HG03439 (cell line): Measurements from ENCODE around the gene NPAT.
"Not testable (repeated sequence)": the region's sequence is repeated elsewhere in the genome, so short reads cannot be mapped to it uniquely, and the experiment has no call there.

Experiments used
- ATAC-seq: cut with Tn5 transposase; IDR thresholded peaks from one replicate; pipeline ENCODE4 v1.9.1; 2021; ENCODE audit warnings: mild to moderate bottlenecking, moderate library complexity; ENCODE audit not compliant: unreplicated experiment

The NPAT gene

DNA sequence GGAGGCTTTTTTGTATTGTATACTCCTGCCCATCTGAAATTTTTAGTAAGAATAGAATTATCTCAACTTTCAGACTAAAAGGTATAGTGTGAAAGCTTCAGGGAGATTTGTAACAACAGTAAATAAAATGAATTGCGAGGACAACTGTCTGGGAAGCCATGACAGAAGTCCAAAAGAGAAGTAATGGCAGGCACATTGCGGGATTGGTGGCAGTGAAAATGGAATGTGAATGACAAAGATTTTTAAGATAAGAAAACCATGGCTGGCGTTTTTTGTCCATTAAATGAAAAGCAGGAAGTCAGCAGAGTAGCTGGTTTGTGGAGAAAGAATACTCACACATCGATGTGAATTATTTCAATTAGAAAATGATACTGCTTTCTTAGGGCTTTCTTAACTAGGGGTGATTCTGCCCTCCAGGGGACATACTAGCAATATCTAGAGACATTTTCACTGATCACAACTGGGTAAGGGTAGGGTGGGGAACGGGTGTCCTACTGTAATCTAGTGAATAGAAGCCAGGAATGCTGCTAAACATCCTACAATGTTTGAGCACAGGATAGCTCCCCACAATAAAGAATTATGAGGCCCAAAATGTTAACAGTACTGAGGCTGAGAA is 1.6 kb downstream of the NPAT start:
- ATAC-seq: no peak

DNA sequence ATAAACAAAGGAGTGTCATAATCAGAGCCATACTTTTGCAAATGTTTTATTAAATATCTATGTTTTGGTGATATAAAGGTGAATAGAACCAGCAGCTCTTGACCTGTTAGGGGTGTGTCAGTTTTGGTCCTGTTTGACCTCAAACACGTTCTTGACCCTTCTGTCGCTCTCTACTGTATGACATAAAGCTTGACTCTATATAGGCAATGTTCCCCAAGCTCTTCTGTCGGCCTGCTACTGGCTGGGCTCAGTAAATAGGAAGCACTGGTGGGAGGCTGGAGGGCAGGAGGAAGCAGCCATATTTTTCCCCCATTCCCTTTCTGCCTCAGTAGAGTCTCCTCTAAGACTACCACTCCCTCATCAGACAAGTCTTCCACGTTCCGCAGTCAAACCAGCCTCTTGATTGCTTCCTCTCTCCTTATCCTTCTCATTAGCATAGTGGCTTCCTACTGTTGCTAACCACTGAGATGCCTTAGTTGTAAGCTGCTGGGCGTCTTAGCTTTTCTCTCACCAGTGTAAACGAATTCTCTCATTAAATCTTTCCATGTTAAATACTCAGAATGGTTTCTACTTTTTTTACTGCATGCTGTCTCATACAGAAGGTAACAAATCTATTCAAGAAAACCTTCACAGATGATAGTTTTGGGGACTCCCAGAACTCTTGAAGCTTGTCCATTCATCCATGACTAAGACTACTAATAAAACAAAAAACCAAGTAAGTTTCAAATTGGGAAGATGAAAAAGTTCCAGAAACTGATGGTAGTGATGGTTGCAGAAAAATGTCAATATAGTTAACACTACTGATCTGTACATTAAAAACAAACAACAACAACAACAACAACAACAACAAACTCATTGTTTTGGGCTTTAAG is 3.3 kb downstream of the NPAT start:
- no peak for ATAC-seq

DNA sequence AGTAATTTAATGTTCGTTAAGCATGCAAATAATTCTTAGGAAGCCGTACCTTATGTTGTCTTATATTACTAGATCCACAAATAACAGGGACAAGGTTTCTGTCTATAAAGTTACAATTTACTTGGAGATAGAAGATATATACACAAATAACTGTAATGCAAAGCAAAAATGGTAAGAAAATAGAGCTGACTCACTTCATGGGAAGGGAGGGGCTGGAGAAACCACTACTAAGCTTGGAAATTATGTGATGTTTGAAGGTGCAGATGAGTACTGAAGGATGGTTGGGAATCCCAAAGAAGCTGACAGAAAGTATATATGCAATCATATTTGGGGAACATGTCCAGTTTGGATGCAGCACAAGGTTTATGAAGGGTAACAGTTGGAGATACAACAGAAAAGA is 4.0 kb downstream of the NPAT start:
- no peak for ATAC-seq

DNA sequence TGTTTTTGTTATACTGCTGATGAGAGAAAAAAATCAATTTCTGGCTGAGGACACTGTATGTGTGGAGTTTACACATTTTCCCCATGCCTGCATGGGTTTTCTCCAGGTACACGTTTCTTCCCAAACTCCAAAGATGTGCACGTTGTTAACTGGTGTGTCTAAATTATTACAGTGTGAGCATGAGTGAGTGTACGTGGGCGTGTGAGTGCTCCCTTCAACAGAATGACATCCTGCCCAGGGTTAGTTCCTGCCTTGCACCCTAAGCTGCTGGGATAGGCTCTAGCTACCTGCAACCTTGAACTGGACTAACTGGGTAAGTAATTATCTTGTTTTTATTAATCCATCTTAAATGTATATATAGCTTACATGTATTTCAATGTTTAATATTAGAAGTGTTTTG is 5.5 kb downstream of the NPAT start:
- ATAC-seq: no peak

DNA sequence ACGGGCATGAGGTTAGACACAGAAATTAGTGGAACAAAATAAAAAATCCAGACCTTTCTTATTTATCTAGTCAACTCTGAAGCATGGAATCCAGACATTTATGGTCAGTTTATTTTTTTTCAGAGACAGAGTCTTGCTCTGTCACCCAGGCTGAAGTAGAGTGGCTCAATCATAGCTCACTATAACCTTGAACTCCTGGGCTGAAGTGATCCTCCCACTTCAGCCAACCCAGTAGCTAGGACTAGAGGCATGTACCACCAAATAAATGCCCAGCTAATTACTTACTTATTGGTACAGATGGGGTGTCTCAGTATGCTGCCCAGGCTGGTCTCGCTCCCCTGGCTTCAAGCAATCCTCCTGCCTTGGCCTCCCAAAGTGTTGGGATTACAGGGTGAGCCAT is 8.7 kb downstream of the NPAT start:
- ATAC-seq: no peak

DNA sequence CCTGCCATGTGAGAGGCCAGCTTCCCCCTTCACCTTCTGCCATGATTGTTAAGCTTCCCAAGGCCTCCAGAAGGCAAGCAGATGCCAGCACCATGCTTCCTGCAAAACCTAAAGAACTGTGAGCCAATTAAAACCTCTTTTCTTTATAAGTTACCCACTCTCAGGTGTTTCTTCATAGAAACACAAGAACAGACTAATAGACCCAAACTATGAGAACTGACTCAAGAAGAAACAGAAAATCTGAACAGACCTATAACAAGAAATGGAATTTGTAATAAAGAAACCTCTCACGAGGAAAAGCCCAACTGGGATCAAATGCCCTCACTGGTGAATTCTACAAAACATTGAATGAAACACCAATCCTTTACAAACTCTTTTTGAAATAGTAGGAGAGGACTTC is 12.0 kb downstream of the NPAT start:
- no peak for ATAC-seq

DNA sequence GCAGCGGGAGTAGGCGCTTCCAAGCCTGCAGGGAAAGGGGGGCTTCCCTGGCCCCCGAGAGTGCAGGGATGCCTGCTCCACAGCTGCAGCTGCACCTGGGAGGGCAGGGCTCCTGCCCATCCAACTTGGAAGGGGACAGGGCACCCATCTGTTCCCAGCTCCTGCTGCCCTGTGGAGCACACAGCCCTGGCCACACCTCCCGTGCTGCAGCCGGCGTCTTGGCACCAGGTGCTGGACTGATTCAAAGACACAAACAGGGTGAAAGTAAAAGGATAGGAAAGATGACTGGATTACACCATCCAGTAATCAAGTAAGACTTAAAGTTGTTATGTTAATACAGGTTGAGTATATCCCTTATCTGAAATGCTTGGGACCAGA is 14.8 kb downstream of the NPAT start:
- ATAC-seq: no peak

DNA sequence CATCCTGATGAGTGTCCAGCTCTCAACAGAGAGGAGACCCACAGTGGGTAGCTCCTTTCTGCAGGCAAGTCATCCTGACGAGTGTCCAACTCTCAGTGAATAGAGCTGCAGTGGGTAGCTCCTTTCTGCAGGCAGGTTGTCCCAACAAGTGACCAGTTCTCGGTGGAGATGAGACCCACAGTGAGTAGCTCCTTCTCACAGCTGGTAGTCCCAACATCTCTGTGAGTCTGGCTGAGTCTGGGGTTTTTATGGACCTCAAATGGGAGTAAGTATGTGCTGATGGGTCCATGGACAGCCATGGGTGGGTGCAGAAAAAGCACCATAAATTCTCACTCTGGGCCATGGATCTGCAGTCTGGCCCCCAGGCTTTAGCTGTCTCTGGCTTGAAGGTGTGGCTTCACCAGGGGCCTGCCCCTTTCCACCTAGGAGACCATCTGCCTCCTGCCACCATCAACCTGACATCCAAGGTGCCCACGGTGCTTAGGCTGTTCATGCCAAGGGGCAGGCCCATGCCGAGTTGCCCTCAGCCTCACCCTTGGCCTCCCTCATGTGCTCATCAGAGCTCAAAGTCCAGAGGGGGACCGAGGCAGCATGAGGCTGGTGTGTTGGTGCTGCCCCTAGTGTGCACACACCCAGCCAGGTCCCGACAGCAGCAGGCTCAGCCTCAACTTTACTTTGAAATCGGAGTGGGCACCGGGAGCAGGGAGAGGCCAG is 15.3 kb downstream of the NPAT start:
- no peak for ATAC-seq

DNA sequence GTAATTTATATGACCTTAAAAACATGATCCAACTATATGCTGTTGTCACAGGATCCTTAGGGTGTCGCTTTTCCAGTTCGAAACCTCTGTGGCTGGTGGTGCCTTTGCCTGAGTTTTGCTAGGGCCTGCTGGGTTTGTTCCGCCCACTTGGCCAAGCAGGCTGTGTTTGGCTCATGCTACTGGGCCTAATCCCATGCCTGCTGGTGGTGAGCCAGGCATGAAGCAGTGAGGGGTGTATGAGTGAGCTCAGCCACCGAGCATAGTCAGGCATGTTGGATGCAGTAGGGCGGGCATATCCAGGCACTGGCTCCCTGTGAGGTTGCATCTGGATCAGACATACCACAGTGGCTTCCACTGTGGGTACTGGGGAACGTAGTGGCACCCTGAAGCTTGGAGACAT is 16.3 kb downstream of the NPAT start:
- ATAC-seq: no peak

DNA sequence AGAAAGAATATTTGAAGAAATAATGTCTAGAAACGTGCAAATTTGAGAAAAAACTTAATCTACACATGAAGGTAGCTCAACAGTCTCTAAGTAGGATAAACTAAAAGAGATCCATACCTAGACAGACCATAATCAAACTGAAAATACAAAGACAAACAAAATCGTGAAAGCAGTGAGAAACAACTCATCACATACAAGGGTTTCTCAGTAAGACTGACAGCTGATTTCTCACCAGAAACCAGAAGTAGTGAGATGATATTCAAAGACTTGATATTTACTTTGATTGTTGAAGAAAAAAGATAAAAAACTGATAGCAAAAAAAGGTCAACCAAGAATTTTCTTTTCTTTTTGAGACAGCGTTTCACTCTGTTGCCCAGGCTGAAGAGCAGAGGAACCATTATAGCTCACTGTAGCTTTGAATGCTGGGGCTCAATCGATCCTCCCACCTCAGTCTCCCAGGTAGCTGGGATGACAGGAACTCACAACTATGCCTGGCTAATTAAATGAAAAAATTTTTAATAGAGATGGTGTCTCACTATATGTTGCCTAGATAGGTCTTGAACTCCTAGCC is 17.4 kb downstream of the NPAT start:
- ATAC-seq: no peak

DNA sequence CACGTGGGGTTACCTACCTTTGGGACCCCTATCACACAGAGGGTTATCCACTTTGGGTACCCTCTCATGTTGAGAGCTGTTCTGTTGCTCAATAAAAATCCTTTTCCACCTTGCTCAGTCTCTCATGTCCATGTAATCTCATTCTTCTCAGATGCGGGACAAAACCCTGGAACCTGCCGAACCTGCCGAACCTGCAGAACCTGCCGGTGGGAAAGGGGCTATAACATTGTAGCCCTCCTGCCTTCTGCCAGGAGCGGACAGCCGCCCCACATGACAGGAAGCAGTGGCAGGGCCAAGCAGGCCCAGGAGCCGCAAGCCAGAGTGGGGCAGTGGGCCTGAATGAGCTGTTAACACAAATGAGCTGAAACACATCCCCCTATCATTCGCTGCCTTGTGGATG is 18.1 kb downstream of the NPAT start:
- ATAC-seq: no peak

DNA sequence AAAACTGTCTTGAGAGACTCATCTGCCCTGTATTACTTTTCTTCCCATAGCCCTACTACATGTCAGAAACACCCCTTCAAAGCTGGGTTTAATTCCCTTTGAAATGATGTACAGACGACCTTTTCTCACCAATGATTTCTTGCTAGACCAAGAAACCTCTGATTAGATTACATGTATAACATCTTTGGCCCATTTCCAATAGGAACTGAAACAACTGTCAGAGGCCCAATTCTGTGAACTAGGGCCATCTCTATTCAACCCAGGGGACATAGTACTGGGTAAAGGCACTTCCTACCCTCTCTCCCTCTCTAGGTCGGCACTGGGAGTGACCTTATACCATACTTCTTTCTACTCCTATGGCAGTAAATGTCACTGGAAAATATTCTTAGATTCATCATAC is 19.4 kb downstream of the NPAT start:
- ATAC-seq: no peak

DNA sequence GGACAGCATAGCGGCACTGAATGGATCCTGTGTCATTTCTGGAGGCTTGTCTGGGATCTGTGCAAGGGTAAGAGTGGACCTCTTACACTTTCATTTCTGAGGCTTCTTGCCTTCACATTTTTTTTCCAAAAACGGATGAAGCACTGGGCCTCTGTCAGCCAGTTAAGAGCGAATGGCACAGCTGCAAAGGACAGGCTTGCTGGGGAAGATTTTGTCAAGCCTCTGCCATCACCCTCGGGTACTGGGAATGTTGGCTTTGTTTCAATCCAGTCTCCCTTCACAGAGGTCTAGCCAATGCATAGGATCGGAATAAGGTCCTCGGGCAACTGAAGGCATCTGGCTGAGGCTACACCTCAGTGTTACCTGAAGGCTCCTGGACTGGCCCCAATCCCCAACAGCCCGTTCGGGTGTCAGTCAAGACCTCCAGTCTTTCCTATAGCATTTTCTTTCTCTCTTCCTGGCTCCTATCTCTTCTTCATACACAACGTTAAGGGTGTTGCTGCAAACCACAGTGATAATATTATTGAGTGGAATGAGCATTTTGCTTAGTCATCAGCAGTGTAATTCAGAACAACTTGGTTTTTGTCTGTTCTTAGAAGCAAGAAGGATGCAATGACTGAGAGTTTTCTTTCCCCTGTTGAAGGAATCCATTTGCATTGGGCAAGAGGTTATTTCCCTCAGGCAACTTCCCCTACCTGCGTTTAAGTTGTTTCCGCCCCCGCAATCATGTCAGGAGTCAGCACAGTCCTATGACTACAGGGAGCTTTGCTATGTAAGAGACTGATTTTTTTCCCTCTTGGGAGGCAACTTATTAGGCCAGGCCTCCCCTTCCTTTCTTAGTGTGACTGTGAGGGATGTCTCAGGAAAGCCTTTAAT is 22.8 kb downstream of the NPAT start:
- ATAC-seq: peak; percentile 68

DNA sequence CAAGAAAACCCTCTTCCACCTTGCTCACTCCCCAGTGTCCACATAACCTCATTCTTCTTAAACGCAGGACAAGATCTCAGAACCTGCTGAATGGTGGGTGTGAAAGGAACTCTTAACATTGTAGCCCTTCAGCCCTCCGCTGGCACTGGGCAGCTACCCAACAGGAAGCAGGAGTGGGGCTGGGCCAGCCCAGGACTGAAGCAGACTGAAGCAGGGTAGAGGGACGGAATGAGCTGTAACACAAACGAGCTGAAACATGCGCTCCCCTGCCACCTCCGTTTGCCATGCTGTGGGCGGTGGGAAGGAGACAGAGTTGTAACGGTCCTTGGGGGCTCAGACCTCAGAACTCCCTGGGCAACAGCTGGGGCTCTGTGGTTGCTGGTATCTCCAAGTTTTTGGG is 23.6 kb downstream of the NPAT start:
- no peak for ATAC-seq

DNA sequence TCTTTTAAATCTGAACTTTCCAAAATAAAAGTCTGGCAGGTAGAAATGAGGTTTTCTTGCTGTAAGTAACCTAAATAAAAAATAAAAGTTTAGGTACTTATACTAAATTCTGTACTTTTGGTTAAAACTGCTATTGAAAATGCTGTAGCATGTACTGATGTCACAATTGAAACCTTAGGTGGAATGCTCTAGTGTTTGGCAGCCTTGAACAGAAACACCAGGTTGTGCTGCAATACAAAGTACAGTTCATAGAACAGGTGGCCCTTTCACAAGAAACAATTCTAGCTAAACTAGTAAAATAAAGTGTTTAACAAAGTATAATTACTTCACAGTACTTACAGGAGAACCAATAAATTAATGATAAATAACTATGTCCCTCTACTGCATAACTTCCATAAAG is 25.1 kb downstream of the NPAT start:
- ATAC-seq: no peak

DNA sequence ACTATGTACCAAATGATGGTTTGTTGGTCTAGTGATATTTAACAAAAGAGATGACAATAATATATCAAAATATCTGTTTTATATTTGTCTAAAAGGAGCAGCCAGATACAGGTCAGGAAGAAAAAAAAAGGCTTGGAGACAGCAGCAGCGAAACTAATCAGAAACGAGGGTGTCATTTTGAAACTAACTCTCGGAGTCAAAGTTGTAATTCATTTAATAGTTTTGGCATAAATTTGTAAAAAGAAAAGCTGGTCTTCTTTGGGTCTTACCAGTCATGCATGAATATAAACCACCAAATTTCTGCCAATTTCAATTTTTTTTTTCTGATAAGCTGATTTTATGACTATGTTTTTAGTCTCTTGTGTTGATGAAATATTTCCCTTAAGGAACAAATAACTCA is 25.5 kb downstream of the NPAT start:
- peak; percentile 34 for ATAC-seq

DNA sequence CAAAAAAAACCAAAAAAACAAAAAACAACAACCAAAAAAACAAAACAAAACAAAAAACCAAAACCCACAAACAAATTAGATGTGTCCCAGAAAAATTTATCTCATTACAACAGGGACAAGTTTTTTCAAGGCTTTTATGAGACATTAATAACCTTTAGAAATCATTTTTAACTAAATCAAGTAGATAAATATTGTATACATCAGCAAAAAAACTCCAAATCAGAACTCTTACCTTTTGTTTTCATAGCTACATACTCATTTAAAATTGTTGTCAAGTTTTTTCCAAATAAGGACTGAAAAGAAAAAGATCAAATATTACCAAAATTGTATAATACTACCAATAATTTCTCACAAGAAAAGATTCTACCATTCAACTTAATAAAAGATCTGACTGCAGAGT is 28.7 kb downstream of the NPAT start:
- no peak for ATAC-seq

DNA sequence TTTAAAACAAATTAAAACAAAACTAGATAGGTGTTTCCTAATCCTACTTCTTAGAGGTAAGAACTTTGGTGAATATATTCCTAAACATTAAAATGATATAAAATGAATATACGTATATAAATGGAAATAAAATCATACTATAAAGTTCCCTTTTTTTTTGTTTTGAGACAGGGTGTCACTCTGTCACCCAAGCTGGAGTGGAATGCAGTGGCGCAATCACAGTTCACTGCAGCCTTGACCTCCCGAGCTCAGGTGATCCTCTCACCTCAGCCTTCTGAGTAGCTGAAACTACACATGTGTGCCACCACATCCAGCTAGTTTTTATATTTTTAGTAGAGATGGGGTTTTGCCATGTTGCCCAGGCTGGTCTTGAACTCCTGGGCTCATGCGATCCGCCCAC is 44.9 kb downstream of the NPAT start:
- no peak for ATAC-seq

DNA sequence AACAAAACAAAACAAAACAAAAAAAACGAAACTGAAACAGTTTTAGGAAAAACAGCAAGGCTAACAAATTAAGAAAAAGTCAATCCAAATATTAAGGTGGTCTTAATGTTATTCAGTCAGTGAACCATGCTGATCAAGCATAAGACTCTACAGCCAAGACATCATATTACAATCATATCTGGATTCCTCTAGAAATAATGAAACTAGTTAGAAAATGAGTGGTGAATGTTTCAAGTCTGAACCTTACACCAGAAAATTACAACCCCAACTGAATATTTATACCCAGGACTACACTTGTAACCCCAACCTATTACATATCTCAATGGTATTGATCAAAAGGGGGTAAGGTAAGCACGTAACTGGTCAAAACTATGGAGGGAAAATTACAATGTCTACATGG is 52.3 kb downstream of the NPAT start:
- ATAC-seq: no peak

DNA sequence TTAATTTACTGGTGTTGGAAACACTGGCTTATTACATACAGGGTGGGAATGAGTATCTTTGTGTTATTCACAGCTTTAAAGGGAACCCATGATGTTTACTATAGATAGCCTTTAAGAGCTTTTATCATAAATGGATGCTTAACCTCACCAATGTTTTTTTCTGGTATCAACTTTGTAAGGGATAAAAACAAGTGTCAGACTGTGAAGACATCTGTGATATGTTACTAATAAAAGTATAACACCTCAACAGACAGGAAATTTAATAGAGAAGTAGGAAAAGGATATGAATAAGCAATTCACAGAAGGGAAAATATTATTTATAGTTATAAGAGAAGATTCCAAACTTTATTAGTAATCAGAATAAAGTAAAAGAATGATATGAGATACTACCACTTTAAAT is 54.8 kb downstream of the NPAT start:
- no peak for ATAC-seq

DNA sequence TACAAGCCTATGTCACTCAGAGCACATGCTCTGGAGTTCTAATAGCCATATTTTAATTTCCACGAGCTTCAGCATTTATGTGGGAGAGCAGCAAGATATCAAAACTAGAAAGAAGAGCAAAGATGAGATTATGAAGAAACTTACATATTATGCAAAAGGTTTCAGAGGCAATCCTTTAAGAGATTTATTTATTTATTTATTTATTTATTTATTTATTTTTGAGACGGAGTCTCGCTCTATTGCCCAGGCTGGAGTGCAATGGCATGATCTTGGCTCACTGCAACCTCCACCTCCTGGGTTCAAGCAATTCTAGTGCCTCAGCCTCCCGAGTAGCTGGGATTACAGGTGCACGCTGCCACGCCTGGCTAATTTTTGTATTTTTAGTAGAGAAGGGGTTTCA is 59.6 kb downstream of the NPAT start:
- not testable (repeated sequence) for ATAC-seq
